HK-2 (cell line): ENCODE results near the gene PREPL.
"Not testable (repeated sequence)": the region's sequence is repeated elsewhere in the genome, so short reads cannot be mapped to it uniquely, and the experiment has no call there.

Experiments used
- DNase-seq: peaks from one replicate; pipeline ENCODE4 v3.0.0-alpha.2; 2018; ENCODE audit not compliant: unreplicated experiment

The PREPL gene

GRCh38 chr2:44361330-44362206 lies at the start of gene PREPL, which contains the start of gene CAMKMT:
Gene PREPL, minus strand, starts transcription at chr2:44361494. Its CDS starts 15,152 bp downstream, at chr2:44346342.
Gene CAMKMT, plus strand, starts transcription at chr2:44361947.
- DNase-seq, result peak; percentile 98

- DNase-seq, result no peak
Measured at GRCh38 chr2:44398243-44398897, 37.1 kb upstream of the PREPL start.

- no peak for DNase-seq
Measured at GRCh38 chr2:44397447-44398175, 36.3 kb upstream of the PREPL start.

GRCh38 chr2:44392338-44392943 lies 31.1 kb upstream of the PREPL start:
- DNase-seq, result peak; percentile 33

GRCh38 chr2:44389895-44390294 lies 28.6 kb upstream of the PREPL start:
- no peak for DNase-seq

- DNase-seq, result no peak
Measured at GRCh38 chr2:44388877-44389276, 27.6 kb upstream of the PREPL start.

GRCh38 chr2:44385226-44385625 lies 23.9 kb upstream of the PREPL start:
- not testable (repeated sequence) for DNase-seq

- DNase-seq, result no peak
Measured at GRCh38 chr2:44377486-44377885, 16.2 kb upstream of the PREPL start.

GRCh38 chr2:44372246-44372645 lies 11.0 kb upstream of the PREPL start:
- DNase-seq, result no peak

GRCh38 chr2:44371445-44371844 lies 10.2 kb upstream of the PREPL start:
- no peak for DNase-seq

- no peak for DNase-seq
Measured at GRCh38 chr2:44369392-44369791, 8.1 kb upstream of the PREPL start.

- DNase-seq, result no peak
Measured at GRCh38 chr2:44367591-44367990, 6.3 kb upstream of the PREPL start.

- DNase-seq, result no peak
Measured at GRCh38 chr2:44364604-44365003, 3.3 kb upstream of the PREPL start.

GRCh38 chr2:44362207-44363015 lies 1.1 kb upstream of the PREPL start:
- DNase-seq, result peak; percentile 56

GRCh38 chr2:44360749-44361329 lies 455 bp downstream of the PREPL start:
- DNase-seq, result no peak

- DNase-seq, result peak; percentile 63
Measured at GRCh38 chr2:44358503-44358902, 2.8 kb downstream of the PREPL start.

- no peak for DNase-seq
Measured at GRCh38 chr2:44354761-44355160, 6.5 kb downstream of the PREPL start.

GRCh38 chr2:44352510-44352909 lies 8.8 kb downstream of the PREPL start:
- DNase-seq, result no peak

- no peak for DNase-seq
Measured at GRCh38 chr2:44351676-44352075, 9.6 kb downstream of the PREPL start.

GRCh38 chr2:44351088-44351487 lies 10.2 kb downstream of the PREPL start:
- DNase-seq, result no peak

GRCh38 chr2:44349506-44349905 lies 11.8 kb downstream of the PREPL start:
- DNase-seq, result no peak
